Type B pancreatic cell (in vitro differentiated cells): ENCODE results near the gene TASOR. TPM values are rescaled to one million over a fixed set of nuclear protein-coding genes. Genes with fewer than 3 reads are reported as not detected.
"Not testable (repeated sequence)": the region's sequence is repeated elsewhere in the genome, so short reads cannot be mapped to it uniquely, and the experiment has no call there.

ENCODE experiments used
- DNase-seq: peaks from one replicate; pipeline ENCODE4 v3.0.0; 2021; ENCODE audit warnings: mixed read lengths; ENCODE audit not compliant: unreplicated experiment; ENCODE audit errors: extremely low spot score
- H3K27ac Mint-ChIP-seq: 2 replicates; pipeline ENCODE4 v1.8.0; 2021; ENCODE audit warnings: mild to moderate bottlenecking, mixed read lengths
- H3K27me3 Mint-ChIP-seq: 2 replicates; pipeline ENCODE4 v1.8.0; 2021; ENCODE audit warnings: mixed read lengths
- H3K36me3 Mint-ChIP-seq: 2 replicates; pipeline ENCODE4 v1.8.0; 2021; ENCODE audit warnings: mixed read lengths
- H3K4me1 Mint-ChIP-seq: one replicate; pipeline ENCODE4 v1.8.0; 2021; ENCODE audit warnings: mixed read lengths; ENCODE audit not compliant: unreplicated experiment
- H3K4me3 Mint-ChIP-seq: 2 replicates; pipeline ENCODE4 v1.8.0; 2021; ENCODE audit warnings: mild to moderate bottlenecking, mixed read lengths
- H3K9me3 Mint-ChIP-seq: 2 replicates; pipeline ENCODE4 v1.8.0; 2021; ENCODE audit warnings: mixed read lengths
- CTCF ChIP-seq: fragments of 200-600 bp; sonication (generic); conservative IDR thresholded peaks from 2 replicates; pipeline ENCODE4 v1.5.0; 2021; ENCODE audit warnings: antibody characterized with exemption, mild to moderate bottlenecking
- total RNA-seq: library from RNA; stranded (reverse); gene quantifications from 2 replicates; pipeline ENCODE4 v1.2.1, GENCODE V29; 2021; ENCODE audit warnings: low replicate concordance

TASOR gene
- total RNA-seq, 1 donor from 2014 or later, result 55.1 TPM

- Mint-ChIP-seq H3K36me3 (peaks cover 3% of the 10 kb centered on the region), H3K4me1 (peaks cover 6% of the 10 kb centered on the region), H3K27me3 (no peaks in the 10 kb centered on the region), H3K27ac (no peak overlapping the region), H3K9me3 (peaks cover 11% of the 10 kb centered on the region), H3K4me3 (no peak overlapping the region)
- DNase-seq, result no peak
- no peak for TF ChIP-seq CTCF
Measured at GRCh38 chr3:56720849-56721248, 37.8 kb upstream of the TASOR start.

- not testable (repeated sequence) for H3K4me1 Mint-ChIP-seq, DNase-seq, H3K27me3 Mint-ChIP-seq, H3K36me3 Mint-ChIP-seq, H3K27ac Mint-ChIP-seq, H3K4me3 Mint-ChIP-seq
- H3K9me3 Mint-ChIP-seq, result peaks cover 18% of the 10 kb centered on the region
Measured at GRCh38 chr3:56718809-56719208, 35.7 kb upstream of the TASOR start.

- Mint-ChIP-seq H3K9me3 (peaks cover 9% of the 10 kb centered on the region), H3K27me3 (no peaks in the 10 kb centered on the region), H3K27ac (no peak overlapping the region), H3K4me3 (no peak overlapping the region), H3K36me3 (peaks cover 3% of the 10 kb centered on the region), H3K4me1 (no peaks in the 10 kb centered on the region)
- no peak for TF ChIP-seq CTCF
- no peak for DNase-seq
Measured at GRCh38 chr3:56711344-56711743, 28.3 kb upstream of the TASOR start.

- DNase-seq, H3K4me1 Mint-ChIP-seq, H3K36me3 Mint-ChIP-seq, H3K27me3 Mint-ChIP-seq, H3K27ac Mint-ChIP-seq, H3K9me3 Mint-ChIP-seq, H3K4me3 Mint-ChIP-seq: not testable (repeated sequence)
Measured at GRCh38 chr3:56707412-56707811, 24.3 kb upstream of the TASOR start.

GRCh38 chr3:56706629-56707028 is 23.6 kb upstream of the TASOR start:
- no peak for DNase-seq
- no peak overlapping the region for H3K27ac Mint-ChIP-seq
- peaks cover 4% of the 10 kb centered on the region for H3K9me3 Mint-ChIP-seq
- no peaks in the 10 kb centered on the region for H3K4me1 Mint-ChIP-seq
- H3K36me3 Mint-ChIP-seq, result no peaks in the 10 kb centered on the region
- H3K27me3 Mint-ChIP-seq, result no peaks in the 10 kb centered on the region
- TF ChIP-seq CTCF, result no peak
- H3K4me3 Mint-ChIP-seq, result no peak overlapping the region

- H3K9me3 Mint-ChIP-seq, result peaks cover 4% of the 10 kb centered on the region
- no peak overlapping the region for H3K4me3 Mint-ChIP-seq
- no peak for DNase-seq
- H3K36me3 Mint-ChIP-seq, result no peaks in the 10 kb centered on the region
- H3K27ac Mint-ChIP-seq, result no peak overlapping the region
- H3K27me3 Mint-ChIP-seq, result no peaks in the 10 kb centered on the region
- H3K4me1 Mint-ChIP-seq, result peaks cover 5% of the 10 kb centered on the region
- TF ChIP-seq CTCF, result no peak
Measured at GRCh38 chr3:56704706-56705105, 21.6 kb upstream of the TASOR start.
